ENCODE results near the gene LOXHD1.

The LOXHD1 gene

GRCh38 chr18:46672062-46672970 is 15.3 kb upstream of the LOXHD1 start:
- DNase-seq (ENCODE audit: low read depth, low spot score), result no peak
- H3K36me3 ChIP-seq (ENCODE audit: control insufficient read depth, insufficient read depth, low read length), result no peaks in the 10 kb centered on the region
- no peaks in the 10 kb centered on the region for H3K27me3 ChIP-seq (ENCODE audit: control insufficient read depth, insufficient read depth, low read length)
- no peaks in the 10 kb centered on the region for H3K9me3 ChIP-seq (ENCODE audit: control insufficient read depth, insufficient read depth, low read length)
- H3K4me3 ChIP-seq (ENCODE audit: low read length), result no peak overlapping the region
- no CpG with 5 or more reads among the region's 6 CpGs for WGBS (ENCODE audit: insufficient coverage, insufficient read length)
- no peak overlapping the region for H3K27ac ChIP-seq (ENCODE audit: low read length)
- H3K4me1 ChIP-seq (ENCODE audit: control insufficient read depth, insufficient read depth, low read length), result 0 out of 2 replicates have a peak, but pooled peaks cover 2% of the 10 kb centered on the region

DNA sequence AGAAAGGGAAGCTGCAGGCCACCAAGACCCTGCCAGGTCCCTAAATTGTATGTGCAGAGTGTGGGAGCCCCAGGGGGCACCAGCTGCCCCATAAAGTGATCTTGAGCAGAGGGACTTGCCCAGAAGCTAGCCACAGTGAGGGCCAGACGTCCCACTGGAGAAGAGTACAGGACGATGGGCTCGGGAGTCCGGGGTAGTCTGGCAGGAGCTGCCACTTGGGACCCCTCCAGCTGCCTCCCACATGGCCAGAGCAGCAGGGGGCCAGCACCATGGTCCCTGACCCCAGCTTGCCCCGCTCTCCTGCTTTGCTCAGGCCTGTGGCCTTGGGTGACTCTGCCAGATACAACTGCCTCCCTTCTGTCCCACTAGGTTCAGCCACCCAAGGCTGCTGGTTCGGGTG is 11.7 kb upstream of the LOXHD1 start:
- Histone ChIP-seq H3K9me3 (ENCODE audit: control insufficient read depth, insufficient read depth, low read length) (no peaks in the 10 kb centered on the region), H3K36me3 (ENCODE audit: control insufficient read depth, insufficient read depth, low read length) (no peaks in the 10 kb centered on the region), H3K27ac (ENCODE audit: low read length) (no peak overlapping the region), H3K27me3 (ENCODE audit: control insufficient read depth, insufficient read depth, low read length) (no peaks in the 10 kb centered on the region), H3K4me1 (ENCODE audit: control insufficient read depth, insufficient read depth, low read length) (0 out of 2 replicates have a peak, but pooled peaks cover 2% of the 10 kb centered on the region), H3K4me3 (ENCODE audit: low read length) (no peak overlapping the region)
- DNase-seq (ENCODE audit: low read depth, low spot score), result no peak
- WGBS (ENCODE audit: insufficient coverage, insufficient read length), result no CpG with 5 or more reads among the region's 6 CpGs

- no peak for DNase-seq (ENCODE audit: low read depth, low spot score)
- no peaks in the 10 kb centered on the region for H3K27me3 ChIP-seq (ENCODE audit: control insufficient read depth, insufficient read depth, low read length)
- no peak overlapping the region for H3K27ac ChIP-seq (ENCODE audit: low read length)
- WGBS (ENCODE audit: insufficient coverage, insufficient read length), result no CpG with 5 or more reads among the region's 11 CpGs
- no peaks in the 10 kb centered on the region for H3K9me3 ChIP-seq (ENCODE audit: control insufficient read depth, insufficient read depth, low read length)
- no peaks in the 10 kb centered on the region for H3K36me3 ChIP-seq (ENCODE audit: control insufficient read depth, insufficient read depth, low read length)
- H3K4me3 ChIP-seq (ENCODE audit: low read length), result no peak overlapping the region
- H3K4me1 ChIP-seq (ENCODE audit: control insufficient read depth, insufficient read depth, low read length), result 0 out of 2 replicates have a peak, but pooled peaks cover 2% of the 10 kb centered on the region
These were observed 11.1 kb upstream of the LOXHD1 start for GRCh38 chr18:46668135-46668534.

DNA sequence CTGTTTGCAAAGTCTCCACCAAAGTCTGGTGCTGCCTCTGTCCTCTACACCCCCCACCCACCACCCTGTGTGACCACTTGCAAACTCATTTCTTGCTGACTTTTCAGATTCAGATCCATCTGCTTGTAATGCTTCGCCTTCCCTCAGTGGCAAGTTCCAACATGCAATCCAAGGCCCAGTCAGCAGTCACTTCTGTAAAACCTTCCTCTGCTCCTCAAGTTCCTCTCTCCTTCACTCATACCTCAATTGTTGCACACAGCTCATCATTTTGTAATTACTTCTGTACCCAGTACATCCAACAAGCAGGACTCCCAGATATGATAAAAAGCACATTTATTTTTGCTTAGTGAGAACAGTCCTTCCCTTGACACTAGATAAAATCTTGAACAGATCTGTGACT is 6.5 kb upstream of the LOXHD1 start:
- 0 out of 2 replicates have a peak, but pooled peaks cover 2% of the 10 kb centered on the region for H3K4me1 ChIP-seq (ENCODE audit: control insufficient read depth, insufficient read depth, low read length)
- H3K36me3 ChIP-seq (ENCODE audit: control insufficient read depth, insufficient read depth, low read length), result no peaks in the 10 kb centered on the region
- no peak for DNase-seq (ENCODE audit: low read depth, low spot score)
- WGBS (ENCODE audit: insufficient coverage, insufficient read length), result no CpG with 5 or more reads among the region's 1 CpG
- H3K27ac ChIP-seq (ENCODE audit: low read length), result no peak overlapping the region
- H3K4me3 ChIP-seq (ENCODE audit: low read length), result no peak overlapping the region
- H3K27me3 ChIP-seq (ENCODE audit: control insufficient read depth, insufficient read depth, low read length), result no peaks in the 10 kb centered on the region
- H3K9me3 ChIP-seq (ENCODE audit: control insufficient read depth, insufficient read depth, low read length), result no peaks in the 10 kb centered on the region

DNA sequence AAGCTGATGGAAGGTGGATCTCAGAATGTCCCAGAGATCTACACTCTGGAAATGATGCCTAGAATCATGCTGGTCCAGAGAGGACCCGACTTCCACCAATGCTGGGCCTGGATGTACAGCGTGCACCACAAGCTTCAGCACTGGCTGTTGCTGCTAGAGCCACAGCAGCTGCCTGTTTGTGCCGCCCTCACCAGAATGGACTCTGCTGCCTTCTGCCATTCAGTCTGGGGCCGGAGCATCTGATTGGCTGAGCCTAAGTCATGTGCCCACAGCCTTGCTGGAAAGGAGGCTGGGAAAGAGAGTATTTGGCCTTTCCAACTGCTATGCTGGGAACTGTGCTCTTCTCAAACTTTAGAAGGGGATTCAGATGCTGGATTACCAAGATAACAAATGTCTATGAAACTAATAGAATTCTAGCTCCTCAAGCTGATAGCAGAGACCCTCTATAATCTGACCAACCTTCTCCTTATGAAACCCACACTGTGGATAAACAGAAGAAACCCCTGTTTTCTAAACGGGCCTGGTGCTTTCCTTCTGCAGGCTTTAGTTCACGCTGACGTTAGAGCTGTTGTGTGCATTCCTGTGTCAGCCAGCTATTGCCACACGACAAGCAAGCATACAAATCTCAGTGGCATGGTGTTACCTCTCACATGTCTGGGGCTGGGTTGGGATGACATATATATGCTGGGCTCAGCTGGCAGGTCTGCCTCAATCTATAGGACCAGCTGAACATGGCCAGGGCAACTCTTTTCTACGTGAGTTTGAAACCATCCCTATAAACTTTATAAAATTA is 4.1 kb upstream of the LOXHD1 start:
- H3K4me3 ChIP-seq (ENCODE audit: low read length), result no peak overlapping the region
- peak; percentile 41 for DNase-seq (ENCODE audit: low read depth, low spot score)
- H3K27me3 ChIP-seq (ENCODE audit: control insufficient read depth, insufficient read depth, low read length), result no peaks in the 10 kb centered on the region
- H3K9me3 ChIP-seq (ENCODE audit: control insufficient read depth, insufficient read depth, low read length), result no peaks in the 10 kb centered on the region
- no CpG with 5 or more reads among the region's 9 CpGs for WGBS (ENCODE audit: insufficient coverage, insufficient read length)
- no peak overlapping the region for H3K27ac ChIP-seq (ENCODE audit: low read length)
- no peaks in the 10 kb centered on the region for H3K36me3 ChIP-seq (ENCODE audit: control insufficient read depth, insufficient read depth, low read length)
- H3K4me1 ChIP-seq (ENCODE audit: control insufficient read depth, insufficient read depth, low read length), result peaks cover 7% of the 10 kb centered on the region

- Histone ChIP-seq H3K27ac (ENCODE audit: low read length) (no peak overlapping the region), H3K4me1 (ENCODE audit: control insufficient read depth, insufficient read depth, low read length) (peaks cover 7% of the 10 kb centered on the region), H3K4me3 (ENCODE audit: low read length) (no peak overlapping the region), H3K36me3 (ENCODE audit: control insufficient read depth, insufficient read depth, low read length) (no peaks in the 10 kb centered on the region), H3K27me3 (ENCODE audit: control insufficient read depth, insufficient read depth, low read length) (no peaks in the 10 kb centered on the region), H3K9me3 (ENCODE audit: control insufficient read depth, insufficient read depth, low read length) (no peaks in the 10 kb centered on the region)
- no peak for DNase-seq (ENCODE audit: low read depth, low spot score)
- no CpG with 5 or more reads among the region's 3 CpGs for WGBS (ENCODE audit: insufficient coverage, insufficient read length)
These were observed 2.5 kb upstream of the LOXHD1 start for GRCh38 chr18:46659484-46659883.

GRCh38 chr18:46656326-46657114 is 500 bp downstream of the LOXHD1 start:
- no peak for DNase-seq (ENCODE audit: low read depth, low spot score)
- H3K27me3 ChIP-seq (ENCODE audit: control insufficient read depth, insufficient read depth, low read length), result no peaks in the 10 kb centered on the region; the same call in 1 of the 2 replicates
- no CpG with 5 or more reads among the region's 27 CpGs for WGBS (ENCODE audit: insufficient coverage, insufficient read length)

GRCh38 chr18:46652372-46652771 is 4.6 kb downstream of the LOXHD1 start:
- Histone ChIP-seq H3K4me1 (ENCODE audit: control insufficient read depth, insufficient read depth, low read length) (peaks cover 4% of the 10 kb centered on the region; the same call in 1 of the 2 replicates), H3K9me3 (ENCODE audit: control insufficient read depth, insufficient read depth, low read length) (no peaks in the 10 kb centered on the region), H3K4me3 (ENCODE audit: low read length) (no peak overlapping the region), H3K27ac (ENCODE audit: low read length) (no peak overlapping the region), H3K27me3 (ENCODE audit: control insufficient read depth, insufficient read depth, low read length) (no peaks in the 10 kb centered on the region; the same call in 1 of the 2 replicates), H3K36me3 (ENCODE audit: control insufficient read depth, insufficient read depth, low read length) (no peaks in the 10 kb centered on the region)
- DNase-seq (ENCODE audit: low read depth, low spot score), result no peak

More at GRCh38 chr18:46656326-46657114, 500 bp downstream of the LOXHD1 start:
- no peak overlapping the region for H3K4me3 ChIP-seq (ENCODE audit: low read length)
- no peaks in the 10 kb centered on the region for H3K9me3 ChIP-seq (ENCODE audit: control insufficient read depth, insufficient read depth, low read length)
- H3K27ac ChIP-seq (ENCODE audit: low read length), result no peak overlapping the region
- peaks cover 7% of the 10 kb centered on the region for H3K4me1 ChIP-seq (ENCODE audit: control insufficient read depth, insufficient read depth, low read length)
- H3K36me3 ChIP-seq (ENCODE audit: control insufficient read depth, insufficient read depth, low read length), result no peaks in the 10 kb centered on the region

DNA sequence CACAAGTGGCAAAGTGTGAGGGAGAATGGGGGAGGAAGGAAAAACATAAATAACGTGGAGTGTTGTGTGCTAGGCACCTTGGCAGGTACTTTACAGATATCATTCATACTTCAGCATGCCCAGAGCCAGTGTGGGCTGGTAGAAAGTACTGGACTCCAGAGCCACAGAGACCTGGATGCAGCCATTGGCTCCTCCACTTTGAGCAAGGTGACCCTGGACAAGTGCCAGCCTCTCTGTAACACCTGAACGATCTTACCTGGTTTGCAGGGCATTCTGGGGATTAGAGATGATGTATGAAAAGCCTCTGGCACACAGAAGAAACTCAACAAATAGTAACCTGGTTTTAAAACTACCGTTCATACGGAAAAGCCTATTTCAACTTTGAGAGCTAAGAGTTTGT is 6.3 kb downstream of the LOXHD1 start:
- no CpG with 5 or more reads among the region's 4 CpGs for WGBS (ENCODE audit: insufficient coverage, insufficient read length)
- no peaks in the 10 kb centered on the region for H3K9me3 ChIP-seq (ENCODE audit: control insufficient read depth, insufficient read depth, low read length)
- H3K4me1 ChIP-seq (ENCODE audit: control insufficient read depth, insufficient read depth, low read length), result no peaks in the 10 kb centered on the region
- DNase-seq (ENCODE audit: low read depth, low spot score), result no peak
- H3K27ac ChIP-seq (ENCODE audit: low read length), result no peak overlapping the region
- no peaks in the 10 kb centered on the region for H3K36me3 ChIP-seq (ENCODE audit: control insufficient read depth, insufficient read depth, low read length)
- H3K4me3 ChIP-seq (ENCODE audit: low read length), result no peak overlapping the region
- H3K27me3 ChIP-seq (ENCODE audit: control insufficient read depth, insufficient read depth, low read length), result no peaks in the 10 kb centered on the region; the same call in 1 of the 2 replicates

Measured in iPS DF 6.9 (cell line).